ENCODE data around the gene FAM120A. TPM values are rescaled to one million over a fixed set of nuclear protein-coding genes. Genes with fewer than 3 reads are reported as not detected.

Gene FAM120A
- total and polyA plus RNA-seq, 9 of the 15 experiments (the other 6 are each of a cell fraction or from before 2014, with no cell fraction given), result 8.7 to 71.0 (median 42.2) TPM

DNA sequence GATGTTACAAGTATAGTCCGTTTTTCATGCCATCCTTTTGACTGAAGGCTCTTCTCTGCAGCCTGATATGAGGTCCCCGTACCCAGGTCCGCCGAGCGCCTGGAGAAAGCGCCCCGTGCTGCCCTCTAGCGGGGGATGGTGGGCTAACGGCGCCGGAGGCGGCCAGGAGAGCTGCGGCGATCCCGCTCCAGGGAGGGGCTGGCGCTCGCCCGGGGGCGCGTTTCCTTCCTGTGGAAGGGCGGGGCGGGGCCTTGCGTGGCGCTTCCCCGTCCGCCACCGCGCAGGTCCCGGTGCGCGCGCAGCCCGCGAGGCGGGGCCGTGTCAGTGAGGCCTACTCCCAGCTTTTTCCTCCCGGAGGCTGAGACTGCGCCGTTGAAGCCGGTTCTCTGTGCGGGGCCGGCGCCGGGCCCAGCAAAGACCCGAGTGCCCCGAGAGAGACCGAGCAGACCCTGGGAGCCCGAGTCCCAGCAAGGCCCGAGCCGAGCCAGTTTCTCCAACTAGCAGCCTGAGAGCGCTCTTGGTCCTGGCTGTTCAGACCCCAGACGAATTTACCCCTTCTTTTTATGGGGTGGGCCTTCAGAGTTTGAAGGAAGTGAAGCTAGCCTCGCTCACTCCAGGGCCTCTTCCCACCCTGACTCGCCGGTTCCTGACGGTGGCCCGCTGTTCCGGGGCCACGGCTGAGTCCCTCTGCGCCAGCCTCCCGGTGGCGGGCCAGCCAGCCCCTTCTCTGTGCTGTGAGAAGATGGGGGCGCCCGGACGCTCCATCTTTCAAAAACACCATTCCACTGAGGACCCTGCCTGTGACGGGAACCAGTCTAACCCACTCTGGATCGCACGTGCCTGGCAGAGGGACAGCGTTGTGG is 115.2 kb downstream of the FAM120A start (continued):
- TF ChIP-seq TCF3 (CRISPR knock-in tag; IDR thresholded peaks at IDR 0.05) (peak; percentile 14; the same call in 1 of the 2 replicates), FOXJ3 (CRISPR knock-in tag; IDR thresholded peaks at IDR 0.05) (no peak), TEAD1 (CRISPR knock-in tag; IDR thresholded peaks at IDR 0.05) (no peak), PYGO2 (tag; IDR thresholded peaks at IDR 0.05) (no peak), HDAC6 (IDR thresholded peaks at IDR 0.05; ENCODE audit: low read depth, low read length) (no peak), MCM2 (IDR thresholded peaks at IDR 0.05; ENCODE audit: low read depth) (no peak), NFIX (CRISPR knock-in tag; IDR thresholded peaks at IDR 0.05; ENCODE audit: low read depth) (no peak), ZNF785 (CRISPR knock-in tag; IDR thresholded peaks at IDR 0.05) (no peak), FOSL1 (tag; conservative IDR thresholded peaks at IDR 0.05) (no peak), ZNF445 (CRISPR knock-in tag; IDR thresholded peaks at IDR 0.05; ENCODE audit: low read depth) (no peak), RBFOX2 (IDR thresholded peaks at IDR 0.05; ENCODE audit: low read depth, low read length) (peak; percentile 93), TAF1 (IDR thresholded peaks at IDR 0.05; ENCODE audit: control insufficient read depth, extremely low read depth, insufficient read depth, low read length, severe bottlenecking) (peak; percentile 74), CEBPG (CRISPR knock-in tag; IDR thresholded peaks at IDR 0.05) (no peak), CEBPG (tag; conservative IDR thresholded peaks at IDR 0.05 in 1 of 2, IDR thresholded peaks at IDR 0.05 in 1 of 2) (no peak), GABPB2 (CRISPR knock-in tag; conservative IDR thresholded peaks at IDR 0.05) (no peak), HDAC1 (IDR thresholded peaks at IDR 0.05) (no peak), ZNF384 (IDR thresholded peaks at IDR 0.05; ENCODE audit: low read depth, low read length) (no peak), CCAR2 (IDR thresholded peaks at IDR 0.05; ENCODE audit: low read depth, low read length) (no peak), PHB (CRISPR knock-in tag; IDR thresholded peaks at IDR 0.05) (0 out of 2 replicates have a peak, but pooled peaks have one; percentile 30)
- TF ChIP-seq, protein P1, sequence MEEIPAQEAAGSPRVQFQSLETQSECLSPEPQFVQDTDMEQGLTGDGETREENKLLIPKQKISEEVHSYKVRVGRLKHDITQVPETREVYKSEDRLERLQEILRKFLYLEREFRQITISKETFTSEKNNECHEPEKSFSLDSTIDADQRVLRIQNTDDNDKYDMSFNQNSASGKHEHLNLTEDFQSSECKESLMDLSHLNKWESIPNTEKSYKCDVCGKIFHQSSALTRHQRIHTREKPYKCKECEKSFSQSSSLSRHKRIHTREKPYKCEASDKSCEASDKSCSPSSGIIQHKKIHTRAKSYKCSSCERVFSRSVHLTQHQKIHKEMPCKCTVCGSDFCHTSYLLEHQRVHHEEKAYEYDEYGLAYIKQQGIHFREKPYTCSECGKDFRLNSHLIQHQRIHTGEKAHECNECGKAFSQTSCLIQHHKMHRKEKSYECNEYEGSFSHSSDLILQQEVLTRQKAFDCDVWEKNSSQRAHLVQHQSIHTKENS (CRISPR knock-in tag; IDR thresholded peaks at IDR 0.05), result no peak
- TF ChIP-seq, protein P2, sequence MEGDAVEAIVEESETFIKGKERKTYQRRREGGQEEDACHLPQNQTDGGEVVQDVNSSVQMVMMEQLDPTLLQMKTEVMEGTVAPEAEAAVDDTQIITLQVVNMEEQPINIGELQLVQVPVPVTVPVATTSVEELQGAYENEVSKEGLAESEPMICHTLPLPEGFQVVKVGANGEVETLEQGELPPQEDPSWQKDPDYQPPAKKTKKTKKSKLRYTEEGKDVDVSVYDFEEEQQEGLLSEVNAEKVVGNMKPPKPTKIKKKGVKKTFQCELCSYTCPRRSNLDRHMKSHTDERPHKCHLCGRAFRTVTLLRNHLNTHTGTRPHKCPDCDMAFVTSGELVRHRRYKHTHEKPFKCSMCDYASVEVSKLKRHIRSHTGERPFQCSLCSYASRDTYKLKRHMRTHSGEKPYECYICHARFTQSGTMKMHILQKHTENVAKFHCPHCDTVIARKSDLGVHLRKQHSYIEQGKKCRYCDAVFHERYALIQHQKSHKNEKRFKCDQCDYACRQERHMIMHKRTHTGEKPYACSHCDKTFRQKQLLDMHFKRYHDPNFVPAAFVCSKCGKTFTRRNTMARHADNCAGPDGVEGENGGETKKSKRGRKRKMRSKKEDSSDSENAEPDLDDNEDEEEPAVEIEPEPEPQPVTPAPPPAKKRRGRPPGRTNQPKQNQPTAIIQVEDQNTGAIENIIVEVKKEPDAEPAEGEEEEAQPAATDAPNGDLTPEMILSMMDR (IDR thresholded peaks at IDR 0.05 in 2 of 3, conservative IDR thresholded peaks at IDR 0.05 in 1 of 3; ENCODE audit: insufficient read depth in 2 of 3, low read depth in 1 of 3, low read length in 3 of 3), result peak; percentile 92 to 93 (median 92)
- TF ChIP-seq, protein P3, sequence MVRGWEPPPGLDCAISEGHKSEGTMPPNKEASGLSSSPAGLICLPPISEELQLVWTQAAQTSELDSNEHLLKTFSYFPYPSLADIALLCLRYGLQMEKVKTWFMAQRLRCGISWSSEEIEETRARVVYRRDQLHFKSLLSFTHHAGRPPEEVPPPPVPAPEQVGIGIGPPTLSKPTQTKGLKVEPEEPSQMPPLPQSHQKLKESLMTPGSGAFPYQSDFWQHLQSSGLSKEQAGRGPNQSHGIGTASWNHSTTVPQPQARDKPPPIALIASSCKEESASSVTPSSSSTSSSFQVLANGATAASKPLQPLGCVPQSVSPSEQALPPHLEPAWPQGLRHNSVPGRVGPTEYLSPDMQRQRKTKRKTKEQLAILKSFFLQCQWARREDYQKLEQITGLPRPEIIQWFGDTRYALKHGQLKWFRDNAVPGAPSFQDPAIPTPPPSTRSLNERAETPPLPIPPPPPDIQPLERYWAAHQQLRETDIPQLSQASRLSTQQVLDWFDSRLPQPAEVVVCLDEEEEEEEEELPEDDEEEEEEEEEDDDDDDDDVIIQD (CRISPR knock-in tag; IDR thresholded peaks at IDR 0.05), result no peak
- TF ChIP-seq, protein P4, sequence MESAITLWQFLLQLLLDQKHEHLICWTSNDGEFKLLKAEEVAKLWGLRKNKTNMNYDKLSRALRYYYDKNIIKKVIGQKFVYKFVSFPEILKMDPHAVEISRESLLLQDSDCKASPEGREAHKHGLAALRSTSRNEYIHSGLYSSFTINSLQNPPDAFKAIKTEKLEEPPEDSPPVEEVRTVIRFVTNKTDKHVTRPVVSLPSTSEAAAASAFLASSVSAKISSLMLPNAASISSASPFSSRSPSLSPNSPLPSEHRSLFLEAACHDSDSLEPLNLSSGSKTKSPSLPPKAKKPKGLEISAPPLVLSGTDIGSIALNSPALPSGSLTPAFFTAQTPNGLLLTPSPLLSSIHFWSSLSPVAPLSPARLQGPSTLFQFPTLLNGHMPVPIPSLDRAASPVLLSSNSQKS (CRISPR knock-in tag; IDR thresholded peaks at IDR 0.05), result no peak
